ENCODE measurements around the gene UPB1. TPM values are rescaled to one million over a fixed set of nuclear protein-coding genes. Genes with fewer than 3 reads are reported as not detected.

UPB1 gene
- total and polyA plus RNA-seq, 10 of the 15 experiments (the other 5 are each of a cell fraction or from before 2014, with no cell fraction given) = 0.89 to 20.5 (median 3.1) TPM

DNA sequence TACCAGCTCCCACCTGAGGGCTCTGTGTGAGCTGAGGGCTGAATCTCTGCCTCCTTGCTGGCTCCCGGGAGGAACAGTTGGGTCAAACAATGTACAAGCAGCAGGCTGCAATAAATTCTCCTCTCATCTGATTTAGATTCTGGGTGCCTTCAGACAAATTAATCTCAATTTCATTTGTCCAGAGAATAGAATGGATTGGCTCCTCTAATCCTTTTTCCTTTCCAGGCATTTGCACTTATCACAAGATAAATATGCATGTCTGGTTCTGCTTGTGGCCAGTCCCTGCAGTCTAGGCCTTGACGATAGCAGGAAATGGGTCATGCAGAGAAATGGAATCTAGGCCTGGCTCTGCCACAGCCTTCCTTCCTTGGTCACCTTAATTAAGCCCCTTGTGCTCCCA is 28.7 kb downstream of the UPB1 start (continued):
- TF ChIP-seq, protein P1, sequence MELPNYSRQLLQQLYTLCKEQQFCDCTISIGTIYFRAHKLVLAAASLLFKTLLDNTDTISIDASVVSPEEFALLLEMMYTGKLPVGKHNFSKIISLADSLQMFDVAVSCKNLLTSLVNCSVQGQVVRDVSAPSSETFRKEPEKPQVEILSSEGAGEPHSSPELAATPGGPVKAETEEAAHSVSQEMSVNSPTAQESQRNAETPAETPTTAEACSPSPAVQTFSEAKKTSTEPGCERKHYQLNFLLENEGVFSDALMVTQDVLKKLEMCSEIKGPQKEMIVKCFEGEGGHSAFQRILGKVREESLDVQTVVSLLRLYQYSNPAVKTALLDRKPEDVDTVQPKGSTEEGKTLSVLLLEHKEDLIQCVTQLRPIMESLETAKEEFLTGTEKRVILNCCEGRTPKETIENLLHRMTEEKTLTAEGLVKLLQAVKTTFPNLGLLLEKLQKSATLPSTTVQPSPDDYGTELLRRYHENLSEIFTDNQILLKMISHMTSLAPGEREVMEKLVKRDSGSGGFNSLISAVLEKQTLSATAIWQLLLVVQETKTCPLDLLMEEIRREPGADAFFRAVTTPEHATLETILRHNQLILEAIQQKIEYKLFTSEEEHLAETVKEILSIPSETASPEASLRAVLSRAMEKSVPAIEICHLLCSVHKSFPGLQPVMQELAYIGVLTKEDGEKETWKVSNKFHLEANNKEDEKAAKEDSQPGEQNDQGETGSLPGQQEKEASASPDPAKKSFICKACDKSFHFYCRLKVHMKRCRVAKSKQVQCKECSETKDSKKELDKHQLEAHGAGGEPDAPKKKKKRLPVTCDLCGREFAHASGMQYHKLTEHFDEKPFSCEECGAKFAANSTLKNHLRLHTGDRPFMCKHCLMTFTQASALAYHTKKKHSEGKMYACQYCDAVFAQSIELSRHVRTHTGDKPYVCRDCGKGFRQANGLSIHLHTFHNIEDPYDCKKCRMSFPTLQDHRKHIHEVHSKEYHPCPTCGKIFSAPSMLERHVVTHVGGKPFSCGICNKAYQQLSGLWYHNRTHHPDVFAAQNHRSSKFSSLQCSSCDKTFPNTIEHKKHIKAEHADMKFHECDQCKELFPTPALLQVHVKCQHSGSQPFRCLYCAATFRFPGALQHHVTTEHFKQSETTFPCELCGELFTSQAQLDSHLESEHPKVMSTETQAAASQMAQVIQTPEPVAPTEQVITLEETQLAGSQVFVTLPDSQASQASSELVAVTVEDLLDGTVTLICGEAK (IDR thresholded peaks at IDR 0.05; ENCODE audit: borderline replicate concordance) = no peak
- TF ChIP-seq POLR2A (IDR thresholded peaks at IDR 0.05; ENCODE audit: low read depth, low read length) = no peak
- TF ChIP-seq, protein P2, sequence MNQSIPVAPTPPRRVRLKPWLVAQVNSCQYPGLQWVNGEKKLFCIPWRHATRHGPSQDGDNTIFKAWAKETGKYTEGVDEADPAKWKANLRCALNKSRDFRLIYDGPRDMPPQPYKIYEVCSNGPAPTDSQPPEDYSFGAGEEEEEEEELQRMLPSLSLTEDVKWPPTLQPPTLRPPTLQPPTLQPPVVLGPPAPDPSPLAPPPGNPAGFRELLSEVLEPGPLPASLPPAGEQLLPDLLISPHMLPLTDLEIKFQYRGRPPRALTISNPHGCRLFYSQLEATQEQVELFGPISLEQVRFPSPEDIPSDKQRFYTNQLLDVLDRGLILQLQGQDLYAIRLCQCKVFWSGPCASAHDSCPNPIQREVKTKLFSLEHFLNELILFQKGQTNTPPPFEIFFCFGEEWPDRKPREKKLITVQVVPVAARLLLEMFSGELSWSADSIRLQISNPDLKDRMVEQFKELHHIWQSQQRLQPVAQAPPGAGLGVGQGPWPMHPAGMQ (IDR thresholded peaks at IDR 0.05; ENCODE audit: borderline replicate concordance) = no peak
- TF ChIP-seq SRF (IDR thresholded peaks at IDR 0.05; ENCODE audit: low read depth in 2 of 2, low read length in 2 of 2) = no peak
- TF ChIP-seq HDGF (IDR thresholded peaks at IDR 0.05) = no peak
- no peak for TF ChIP-seq MYC (IDR thresholded peaks at IDR 0.05; ENCODE audit: insufficient read depth, insufficient read length, insufficient replicate concordance, low read length, severe bottlenecking)
- TF ChIP-seq KAT2A (conservative IDR thresholded peaks at IDR 0.05; ENCODE audit: control insufficient read depth, low read depth, low read length) = no peak
- no peak for TF ChIP-seq SREBF1 (IDR thresholded peaks at IDR 0.05; ENCODE audit: low read length)
- no peak for TF ChIP-seq PAX8 (IDR thresholded peaks at IDR 0.05)
- TF ChIP-seq KLF5 (IDR thresholded peaks at IDR 0.05; ENCODE audit: partially characterized antibody) = no peak
- TF ChIP-seq CREB1 (IDR thresholded peaks at IDR 0.05; ENCODE audit: low read depth) = no peak
- TF ChIP-seq JUND (IDR thresholded peaks at IDR 0.05; ENCODE audit: low read depth, low read length) = no peak
- TF ChIP-seq CBX5 (IDR thresholded peaks at IDR 0.05; ENCODE audit: low read depth) = no peak
- TF ChIP-seq, protein P3, sequence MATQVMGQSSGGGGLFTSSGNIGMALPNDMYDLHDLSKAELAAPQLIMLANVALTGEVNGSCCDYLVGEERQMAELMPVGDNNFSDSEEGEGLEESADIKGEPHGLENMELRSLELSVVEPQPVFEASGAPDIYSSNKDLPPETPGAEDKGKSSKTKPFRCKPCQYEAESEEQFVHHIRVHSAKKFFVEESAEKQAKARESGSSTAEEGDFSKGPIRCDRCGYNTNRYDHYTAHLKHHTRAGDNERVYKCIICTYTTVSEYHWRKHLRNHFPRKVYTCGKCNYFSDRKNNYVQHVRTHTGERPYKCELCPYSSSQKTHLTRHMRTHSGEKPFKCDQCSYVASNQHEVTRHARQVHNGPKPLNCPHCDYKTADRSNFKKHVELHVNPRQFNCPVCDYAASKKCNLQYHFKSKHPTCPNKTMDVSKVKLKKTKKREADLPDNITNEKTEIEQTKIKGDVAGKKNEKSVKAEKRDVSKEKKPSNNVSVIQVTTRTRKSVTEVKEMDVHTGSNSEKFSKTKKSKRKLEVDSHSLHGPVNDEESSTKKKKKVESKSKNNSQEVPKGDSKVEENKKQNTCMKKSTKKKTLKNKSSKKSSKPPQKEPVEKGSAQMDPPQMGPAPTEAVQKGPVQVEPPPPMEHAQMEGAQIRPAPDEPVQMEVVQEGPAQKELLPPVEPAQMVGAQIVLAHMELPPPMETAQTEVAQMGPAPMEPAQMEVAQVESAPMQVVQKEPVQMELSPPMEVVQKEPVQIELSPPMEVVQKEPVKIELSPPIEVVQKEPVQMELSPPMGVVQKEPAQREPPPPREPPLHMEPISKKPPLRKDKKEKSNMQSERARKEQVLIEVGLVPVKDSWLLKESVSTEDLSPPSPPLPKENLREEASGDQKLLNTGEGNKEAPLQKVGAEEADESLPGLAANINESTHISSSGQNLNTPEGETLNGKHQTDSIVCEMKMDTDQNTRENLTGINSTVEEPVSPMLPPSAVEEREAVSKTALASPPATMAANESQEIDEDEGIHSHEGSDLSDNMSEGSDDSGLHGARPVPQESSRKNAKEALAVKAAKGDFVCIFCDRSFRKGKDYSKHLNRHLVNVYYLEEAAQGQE (IDR thresholded peaks at IDR 0.05; ENCODE audit: low read depth, low read length) = no peak
- no peak for TF ChIP-seq NFYA (IDR thresholded peaks at IDR 0.05; ENCODE audit: borderline replicate concordance, low read depth, low read length)
- no peak for TF ChIP-seq EP300 (IDR thresholded peaks at IDR 0.05; ENCODE audit: borderline replicate concordance in 1 of 2, control insufficient read depth in 1 of 2, low read depth in 2 of 2, low read length in 2 of 2)

All from GM12878 (cell line).